CD14-positive monocyte (primary cell): ENCODE data around the gene LBR. TPM values are rescaled to one million over a fixed set of nuclear protein-coding genes. Genes with fewer than 3 reads are reported as not detected.

Experiments
- DNase-seq, 3 donors: peaks; one replicate each; pipeline ENCODE4 v3.0.0-alpha.2; 2011 to 2022
- H2AFZ ChIP-seq: 2 replicates; pipeline ENCODE4 v1.6.0; 2012; ENCODE audit warnings: mild to moderate bottlenecking, low read depth, low read length, inconsistent platforms; ENCODE audit not compliant: insufficient read depth, poor library complexity, severe bottlenecking
- H3K27ac ChIP-seq, 2 donors: 1 replicate in 1 of 2; 2 replicates in 1 of 2; pipeline ENCODE4 v1.5.1; 2012 to 2013; ENCODE audit warnings: low read length in 2 of 2, control low read depth in 1 of 2, inconsistent platforms in 1 of 2, low read depth in 1 of 2, mild to moderate bottlenecking in 1 of 2
- H3K27me3 ChIP-seq, 2 donors: one replicate each; pipeline versions ENCODE4 v1.6.0 to v1.6.1; 2011 to 2013; ENCODE audit warnings: low read length in 2 of 2; ENCODE audit not compliant: control insufficient read depth in 2 of 2, insufficient read depth in 2 of 2
- H3K36me3 ChIP-seq, 2 donors: replicated peaks in 1 of 2; 1 replicate in 1 of 2; 2 replicates in 1 of 2; pipeline versions ENCODE4 v1.5.1 to v1.6.1; 2012 to 2013; ENCODE audit warnings: low read length in 2 of 2, control low read depth in 1 of 2, inconsistent platforms in 1 of 2, mild to moderate bottlenecking in 1 of 2; ENCODE audit not compliant: insufficient read depth in 2 of 2, control insufficient read depth in 1 of 2
- H3K4me1 ChIP-seq, 2 donors: 1 replicate in 1 of 2; 2 replicates in 1 of 2; pipeline versions ENCODE4 v1.5.1 to v1.6.1; 2012 to 2013; ENCODE audit warnings: low read length in 2 of 2, control low read depth in 1 of 2, inconsistent platforms in 1 of 2, mild to moderate bottlenecking in 1 of 2, moderate library complexity in 1 of 2; ENCODE audit not compliant: insufficient read depth in 2 of 2, control insufficient read depth in 1 of 2
- H3K4me2 ChIP-seq: replicated peaks from 2 replicates; pipeline ENCODE3; 2012; ENCODE audit warnings: low read length, moderate library complexity, mild to moderate bottlenecking; ENCODE audit not compliant: poor library complexity, severe bottlenecking; ENCODE audit errors: extremely low read depth
- H3K4me3 ChIP-seq, 3 experiments: fragments of 200-600 bp in 1 of 3; sonication (generic) in 1 of 3; replicated peaks in 1 of 3; 1 replicate in 2 of 3; 2 replicates in 1 of 3; pipeline ENCODE4 v1.5.1; 2011 to 2013; ENCODE audit warnings: low read length in 3 of 3, mild to moderate bottlenecking in 3 of 3, control low read depth in 2 of 3, low read depth in 2 of 3, inconsistent platforms in 1 of 3, moderate library complexity in 1 of 3
- H3K79me2 ChIP-seq: 2 replicates; pipeline ENCODE4 v1.6.0; 2012; ENCODE audit warnings: mild to moderate bottlenecking, control low read depth, inconsistent platforms, low read length, moderate library complexity; ENCODE audit not compliant: insufficient read depth
- H3K9ac ChIP-seq: 2 replicates; pipeline ENCODE4 v1.6.0; 2017; ENCODE audit warnings: low read length, mild to moderate bottlenecking; ENCODE audit not compliant: insufficient read depth, poor library complexity, severe bottlenecking
- H3K9me3 ChIP-seq, 2 donors: replicated peaks in 1 of 2; 1 replicate in 1 of 2; 2 replicates in 1 of 2; pipeline versions ENCODE4 v1.5.1 to v1.6.1; 2012 to 2013; ENCODE audit warnings: low read length in 2 of 2, control low read depth in 1 of 2; ENCODE audit not compliant: control insufficient read depth in 1 of 2, insufficient read depth in 1 of 2
- H4K20me1 ChIP-seq: 2 replicates; pipeline ENCODE4 v1.6.0; 2012; ENCODE audit warnings: mild to moderate bottlenecking, low read length, control low read depth, moderate library complexity; ENCODE audit not compliant: insufficient read depth
- H3K27ac Mint-ChIP-seq, 7 donors: one replicate each; pipeline ENCODE4 v1.8.0; 2020; ENCODE audit warnings: mild to moderate bottlenecking in 7 of 7, mixed read lengths in 7 of 7, moderate library complexity in 6 of 7, inconsistent platforms in 2 of 7
- H3K27me3 Mint-ChIP-seq, 3 donors: one replicate each; pipeline ENCODE4 v1.8.0; 2021 to 2022; ENCODE audit warnings: low read depth in 3 of 3, mild to moderate bottlenecking in 3 of 3, mixed read lengths in 3 of 3, moderate library complexity in 3 of 3, inconsistent platforms in 1 of 3
- H3K36me3 Mint-ChIP-seq, 2 donors: one replicate each; pipeline ENCODE4 v1.8.0; 2020; ENCODE audit warnings: mixed read lengths in 2 of 2, inconsistent platforms in 1 of 2, mild to moderate bottlenecking in 1 of 2
- H3K4me1 Mint-ChIP-seq: one replicate; pipeline ENCODE4 v1.8.0; 2020; ENCODE audit warnings: mild to moderate bottlenecking, mixed read lengths
- H3K4me3 Mint-ChIP-seq, 2 donors: one replicate each; pipeline ENCODE4 v1.8.0; 2020; ENCODE audit warnings: mild to moderate bottlenecking in 2 of 2, mixed read lengths in 2 of 2, moderate library complexity in 1 of 2
- H3K9me3 Mint-ChIP-seq, 7 donors: one replicate each; pipeline ENCODE4 v1.8.0; 2020 to 2022; ENCODE audit warnings: mixed read lengths in 7 of 7, mild to moderate bottlenecking in 6 of 7, moderate library complexity in 6 of 7, inconsistent platforms in 2 of 7
- CTCF ChIP-seq: fragments of 200-600 bp; IDR thresholded peaks from one replicate; pipeline ENCODE4 v1.8.0; 2022; ENCODE audit warnings: antibody characterized with exemption, mild to moderate bottlenecking
- WGBS: methylation state at CpG from one replicate; pipeline ENCODE4 v1.1.5; 2013; ENCODE audit warnings: missing lambda C conversion rate; ENCODE audit not compliant: insufficient coverage; 5-methylcytosine and 5-hydroxymethylcytosine counted together
- intact Hi-C, 2 donors: fragments of 100-400 bp; cut with micrococcal nuclease; formaldehyde crosslinking; loops; one replicate each; pipeline versions ENCODE4 v1.15.0 to v1.15.1; 2023
- polyA plus RNA-seq, 3 donors: library from polyadenylated mRNA; depleted of rRNA in 1 of 3; unstranded in 2 of 3; stranded (reverse) in 1 of 3; fragments of 300-500 nt in 2 of 3; fragments of >200 nt in 1 of 3; fragmentation: Illumina TruSeq in 2 of 3; gene quantifications; 1 replicate in 2 of 3; 2 replicates in 1 of 3; pipeline ENCODE4 v1.2.3, GENCODE V29; 2012 to 2021

Gene LBR
- polyA plus RNA-seq, 3 donors = 31.8 to 125 (median 100) TPM

- no peaks in the 10 kb centered on the region for H3K9me3 Mint-ChIP-seq
- no peak overlapping the region for H3K27ac ChIP-seq
- intact Hi-C loops = no loop called here
- peaks cover 4% of the 10 kb centered on the region for H3K79me2 ChIP-seq
- DNase-seq = no peak
- 65% methylated on average over 5 of the region's 9 CpGs for WGBS
- peak; percentile 23 for TF ChIP-seq CTCF
- H3K27me3 Mint-ChIP-seq = no peaks in the 10 kb centered on the region
- no peak overlapping the region for H3K9ac ChIP-seq
- no peaks in the 10 kb centered on the region for H3K36me3 Mint-ChIP-seq
- H3K4me1 Mint-ChIP-seq = peaks cover 60% of the 10 kb centered on the region
- H3K4me3 Mint-ChIP-seq = no peak overlapping the region
- H3K27me3 ChIP-seq = no peaks in the 10 kb centered on the region
- no peak overlapping the region for H3K4me3 ChIP-seq
- no peaks in the 10 kb centered on the region for H4K20me1 ChIP-seq
- H2AFZ ChIP-seq = peak overlapping the region; percentile 37
- H3K9me3 ChIP-seq = no peaks in the 10 kb centered on the region
- H3K4me2 ChIP-seq = no peak overlapping the region
- H3K4me1 ChIP-seq = peaks cover 45 to 59% of the 10 kb centered on the region in 2 donors
- H3K36me3 ChIP-seq = no peaks in the 10 kb centered on the region
- H3K27ac Mint-ChIP-seq = peak overlapping the region in 3 of 7 donors; percentile 17 to 50 (median 26)
Observed at GRCh38 chr1:225441314-225442122, 13.7 kb upstream of the LBR start.

GRCh38 chr1:225440380-225441221 is 12.8 kb upstream of the LBR start:
- no peak for DNase-seq
- Histone ChIP-seq H3K27ac (no peak overlapping the region), H3K4me2 (no peak overlapping the region), H3K27me3 (no peaks in the 10 kb centered on the region), H3K36me3 (no peaks in the 10 kb centered on the region), H3K79me2 (peaks cover 4% of the 10 kb centered on the region), H3K9me3 (no peaks in the 10 kb centered on the region), H3K9ac (no peak overlapping the region), H2AFZ (no peak overlapping the region), H4K20me1 (no peaks in the 10 kb centered on the region), H3K4me1 (peaks cover 36 to 50% of the 10 kb centered on the region in 2 donors), H3K4me3 (no peak overlapping the region)
- intact Hi-C loops = no loop called here
- Mint-ChIP-seq H3K4me3 (no peak overlapping the region), H3K4me1 (peaks cover 51% of the 10 kb centered on the region), H3K27me3 (no peaks in the 10 kb centered on the region), H3K9me3 (no peaks in the 10 kb centered on the region), H3K36me3 (no peaks in the 10 kb centered on the region), H3K27ac (no peak overlapping the region)
- no peak for TF ChIP-seq CTCF
- WGBS = 100% methylated on average over 2 of the region's 4 CpGs
